Measurements from ENCODE around the gene SUMF1.

Gene SUMF1

DNA sequence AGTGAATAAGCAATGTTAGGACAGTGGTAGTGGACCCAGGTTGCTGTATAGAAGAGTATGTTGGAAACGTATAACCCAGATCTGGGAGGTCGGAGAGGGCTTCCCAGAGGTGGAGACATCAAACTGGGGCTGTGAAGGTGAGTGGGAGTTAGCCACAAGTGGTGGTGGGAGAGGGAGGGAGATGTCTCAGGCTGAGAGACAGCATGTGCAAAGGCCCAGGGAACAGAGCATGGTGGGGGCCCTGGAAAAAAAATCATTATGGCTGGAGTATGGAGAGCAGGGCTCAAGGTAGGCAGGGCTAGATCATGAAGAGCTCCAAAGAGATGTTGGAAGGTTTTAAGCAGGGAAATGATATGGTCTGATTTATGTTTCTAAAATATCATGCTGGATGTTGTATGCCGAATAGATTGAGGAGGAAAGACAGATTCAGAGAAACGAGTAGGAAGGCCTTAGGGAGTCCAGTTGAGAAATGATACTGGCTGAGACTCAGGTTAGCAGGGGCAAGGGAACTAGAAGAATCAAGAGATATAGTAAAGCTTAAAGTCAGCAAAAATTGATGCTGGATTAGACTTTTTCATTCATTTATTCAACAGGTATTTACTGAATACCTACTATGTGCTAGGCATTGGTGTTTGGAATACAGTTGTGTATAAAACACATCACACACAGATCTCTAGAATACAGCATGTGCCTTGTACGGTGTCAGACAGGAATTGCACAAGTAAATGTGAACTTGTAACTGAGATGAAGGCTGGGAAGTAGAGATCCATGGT is 43.1 kb upstream of the SUMF1 start:
- H3K79me2 ChIP-seq (ENCODE audit: insufficient read depth, low read length): no peaks in the 10 kb centered on the region
- no peak overlapping the region for H2AFZ ChIP-seq (ENCODE audit: low read length)
- TF ChIP-seq, protein P1, sequence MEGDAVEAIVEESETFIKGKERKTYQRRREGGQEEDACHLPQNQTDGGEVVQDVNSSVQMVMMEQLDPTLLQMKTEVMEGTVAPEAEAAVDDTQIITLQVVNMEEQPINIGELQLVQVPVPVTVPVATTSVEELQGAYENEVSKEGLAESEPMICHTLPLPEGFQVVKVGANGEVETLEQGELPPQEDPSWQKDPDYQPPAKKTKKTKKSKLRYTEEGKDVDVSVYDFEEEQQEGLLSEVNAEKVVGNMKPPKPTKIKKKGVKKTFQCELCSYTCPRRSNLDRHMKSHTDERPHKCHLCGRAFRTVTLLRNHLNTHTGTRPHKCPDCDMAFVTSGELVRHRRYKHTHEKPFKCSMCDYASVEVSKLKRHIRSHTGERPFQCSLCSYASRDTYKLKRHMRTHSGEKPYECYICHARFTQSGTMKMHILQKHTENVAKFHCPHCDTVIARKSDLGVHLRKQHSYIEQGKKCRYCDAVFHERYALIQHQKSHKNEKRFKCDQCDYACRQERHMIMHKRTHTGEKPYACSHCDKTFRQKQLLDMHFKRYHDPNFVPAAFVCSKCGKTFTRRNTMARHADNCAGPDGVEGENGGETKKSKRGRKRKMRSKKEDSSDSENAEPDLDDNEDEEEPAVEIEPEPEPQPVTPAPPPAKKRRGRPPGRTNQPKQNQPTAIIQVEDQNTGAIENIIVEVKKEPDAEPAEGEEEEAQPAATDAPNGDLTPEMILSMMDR (IDR thresholded peaks at IDR 0.05; ENCODE audit: low read length): no peak
- no peak for TF ChIP-seq EZH2 (IDR thresholded peaks at IDR 0.05; ENCODE audit: borderline replicate concordance, low read length)
- H4K20me1 ChIP-seq (ENCODE audit: insufficient read depth, low read length): no peaks in the 10 kb centered on the region; the same call in 1 of the 2 replicates
- no peak overlapping the region for H3K4me3 ChIP-seq (ENCODE audit: low read depth, low read length, poor library complexity, severe bottlenecking)
- H3K27me3 ChIP-seq (ENCODE audit: insufficient read depth, low read length): no peaks in the 10 kb centered on the region
- no peaks in the 10 kb centered on the region for H3K9me2 ChIP-seq (ENCODE audit: low read depth, low read length)
- no peak overlapping the region for H3K27ac ChIP-seq (ENCODE audit: low read depth, low read length, poor library complexity, severe bottlenecking)
- H3K9ac ChIP-seq (ENCODE audit: low read length): no peak overlapping the region
- H3K4me1 ChIP-seq (ENCODE audit: insufficient read depth, low read length, severe bottlenecking): peaks cover 7% of the 10 kb centered on the region
- H3K9me3 ChIP-seq (ENCODE audit: low read length): no peaks in the 10 kb centered on the region
- H3K4me2 ChIP-seq (ENCODE audit: low read length): no peak overlapping the region
- H3K36me3 ChIP-seq (ENCODE audit: insufficient read depth, low read length): no peaks in the 10 kb centered on the region; the same call in 1 of the 2 replicates
- H3F3A ChIP-seq (ENCODE audit: insufficient read depth, low read length): no peaks in the 10 kb centered on the region

DNA sequence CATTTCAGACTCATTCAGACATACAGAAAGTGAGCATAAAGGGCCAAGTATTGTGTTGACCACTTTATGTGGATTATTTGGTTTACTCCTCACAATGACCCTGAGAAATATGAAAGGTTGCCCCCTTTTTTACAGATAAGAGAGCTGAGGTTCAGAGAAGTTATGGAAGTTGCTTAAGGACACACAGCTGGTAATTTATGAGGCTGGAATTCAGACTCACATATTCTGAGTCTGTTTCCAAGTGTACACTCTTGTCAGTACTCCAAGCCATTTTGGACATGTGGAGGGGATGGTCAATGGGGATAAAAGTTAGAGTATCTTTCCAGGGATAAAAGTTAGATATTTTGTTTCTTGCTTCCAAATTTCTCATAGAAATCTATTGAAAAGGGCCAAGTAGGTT is 42.0 kb upstream of the SUMF1 start:
- H3K79me2 ChIP-seq (ENCODE audit: insufficient read depth, low read length): no peaks in the 10 kb centered on the region
- no peaks in the 10 kb centered on the region; the same call in 1 of the 2 replicates for H4K20me1 ChIP-seq (ENCODE audit: insufficient read depth, low read length)

DNA sequence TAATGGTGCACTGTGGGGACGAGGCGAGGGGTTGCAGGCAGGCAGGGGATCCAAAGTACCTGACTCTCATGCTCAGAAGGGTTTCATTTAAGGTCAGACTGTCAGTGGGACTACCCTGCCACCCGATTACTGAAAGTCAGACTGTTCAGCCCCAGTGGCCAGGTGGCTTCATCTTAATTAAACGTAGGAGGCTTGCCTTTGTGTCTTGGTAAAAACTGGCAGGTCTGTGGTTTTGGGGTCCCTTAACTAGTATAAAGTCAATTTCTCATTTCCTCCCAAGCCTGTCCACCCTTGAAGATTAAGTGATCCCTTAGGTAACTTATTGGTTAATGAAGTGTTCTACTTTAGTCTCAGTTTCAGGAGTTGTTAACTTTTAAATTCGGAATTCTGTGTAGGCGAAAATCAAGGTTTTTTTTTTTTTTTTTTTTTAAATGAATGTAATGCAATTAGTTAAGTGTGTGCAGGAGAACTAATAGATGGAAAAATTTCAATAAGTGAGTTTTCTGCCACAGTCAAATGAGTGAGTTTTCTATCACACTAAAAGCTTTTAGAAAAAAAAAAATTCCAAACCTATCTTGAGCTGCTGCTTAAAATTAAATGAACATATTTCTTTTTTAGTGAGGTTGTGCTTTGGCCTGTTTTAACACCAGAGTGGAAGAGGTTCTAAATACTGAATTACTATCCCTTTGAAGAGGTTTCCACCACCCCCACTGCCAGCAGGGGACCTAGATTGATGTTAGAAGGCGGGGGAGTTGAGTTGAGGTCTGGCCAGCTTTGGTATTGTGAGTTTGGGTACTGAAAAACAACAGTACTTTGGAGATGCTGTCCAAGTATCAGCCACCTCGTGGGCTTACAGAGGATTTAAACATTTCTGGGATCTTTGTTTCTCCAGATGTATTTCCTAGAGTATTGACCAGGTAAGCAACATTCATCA is 41.2 kb upstream of the SUMF1 start:
- TF ChIP-seq, protein P1 (IDR thresholded peaks at IDR 0.05; ENCODE audit: low read length): no peak
- no peak for TF ChIP-seq EZH2 (IDR thresholded peaks at IDR 0.05; ENCODE audit: borderline replicate concordance, low read length)
- Histone ChIP-seq H3K4me1 (ENCODE audit: insufficient read depth, low read length, severe bottlenecking) (peaks cover 25% of the 10 kb centered on the region), H2AFZ (ENCODE audit: low read length) (no peak overlapping the region), H4K20me1 (ENCODE audit: insufficient read depth, low read length) (no peaks in the 10 kb centered on the region; the same call in 1 of the 2 replicates), H3K9me3 (ENCODE audit: low read length) (no peaks in the 10 kb centered on the region), H3K36me3 (ENCODE audit: insufficient read depth, low read length) (no peaks in the 10 kb centered on the region; the same call in 1 of the 2 replicates), H3K27me3 (ENCODE audit: insufficient read depth, low read length) (no peaks in the 10 kb centered on the region), H3K9ac (ENCODE audit: low read length) (no peak overlapping the region), H3F3A (ENCODE audit: insufficient read depth, low read length) (no peaks in the 10 kb centered on the region), H3K4me3 (ENCODE audit: low read depth, low read length, poor library complexity, severe bottlenecking) (no peak overlapping the region), H3K27ac (ENCODE audit: low read depth, low read length, poor library complexity, severe bottlenecking) (no peak overlapping the region), H3K9me2 (ENCODE audit: low read depth, low read length) (no peaks in the 10 kb centered on the region), H3K4me2 (ENCODE audit: low read length) (no peak overlapping the region), H3K79me2 (ENCODE audit: insufficient read depth, low read length) (no peaks in the 10 kb centered on the region)

More for the DNA sequence above, 42.0 kb upstream of the SUMF1 start:
- H3K27me3 ChIP-seq (ENCODE audit: insufficient read depth, low read length): no peaks in the 10 kb centered on the region
- H3K4me2 ChIP-seq (ENCODE audit: low read length): no peak overlapping the region
- no peaks in the 10 kb centered on the region for H3F3A ChIP-seq (ENCODE audit: insufficient read depth, low read length)
- peaks cover 18% of the 10 kb centered on the region for H3K4me1 ChIP-seq (ENCODE audit: insufficient read depth, low read length, severe bottlenecking)
- no peaks in the 10 kb centered on the region for H3K9me3 ChIP-seq (ENCODE audit: low read length)
- H3K27ac ChIP-seq (ENCODE audit: low read depth, low read length, poor library complexity, severe bottlenecking): no peak overlapping the region
- H3K9me2 ChIP-seq (ENCODE audit: low read depth, low read length): no peaks in the 10 kb centered on the region
- H2AFZ ChIP-seq (ENCODE audit: low read length): no peak overlapping the region
- H3K36me3 ChIP-seq (ENCODE audit: insufficient read depth, low read length): no peaks in the 10 kb centered on the region; the same call in 1 of the 2 replicates
- no peak for TF ChIP-seq EZH2 (IDR thresholded peaks at IDR 0.05; ENCODE audit: borderline replicate concordance, low read length)
- TF ChIP-seq, protein P1 (IDR thresholded peaks at IDR 0.05; ENCODE audit: low read length): no peak
- no peak overlapping the region for H3K9ac ChIP-seq (ENCODE audit: low read length)
- no peak overlapping the region for H3K4me3 ChIP-seq (ENCODE audit: low read depth, low read length, poor library complexity, severe bottlenecking)

Measured in OCI-LY1 (cell line).